Stomach (tissue), 9 donors: ENCODE results near the gene C1orf53. TPM values are rescaled to one million over a fixed set of nuclear protein-coding genes. Genes with fewer than 3 reads are reported as not detected.

Experiments used
- DNase-seq, 2 donors: peaks; one replicate each; pipeline versions ENCODE4 v3.0.0 to v3.0.0-alpha.2; 2013 to 2019
- H3K27ac ChIP-seq, 5 donors: fragments of 200-600 bp in 4 of 5; sonication (generic) in 4 of 5; one replicate each; pipeline ENCODE4 v1.5.1; 2013 to 2019; ENCODE audit warnings: mild to moderate bottlenecking in 1 of 5, moderate library complexity in 1 of 5
- H3K27me3 ChIP-seq, 3 donors: fragments of 200-600 bp; sonication (generic); one replicate each; pipeline ENCODE4 v1.5.1; 2017 to 2019; ENCODE audit warnings: mixed run types in 1 of 3
- H3K36me3 ChIP-seq, 4 donors: fragments of 200-600 bp; sonication (generic); 1 replicate in 3 of 4; 2 replicates in 1 of 4; pipeline ENCODE4 v1.5.1; 2016 to 2019
- H3K4me1 ChIP-seq, 4 donors: fragments of 200-600 bp; sonication (generic); one replicate each; pipeline ENCODE4 v1.5.1; 2016 to 2019
- H3K4me3 ChIP-seq, 4 donors: fragments of 200-600 bp; sonication (generic) in 3 of 4; one replicate each; pipeline ENCODE4 v1.5.1; 2016 to 2019; ENCODE audit warnings: mild to moderate bottlenecking in 1 of 4
- H3K9me3 ChIP-seq, 4 donors: fragments of 200-600 bp; sonication (generic); one replicate each; pipeline ENCODE4 v1.5.1; 2016 to 2019
- CTCF ChIP-seq, 7 experiments: fragments of 450-650 bp in 4 of 7; fragments of 200-600 bp in 3 of 7; sonication (generic) in 3 of 7; IDR thresholded peaks; one replicate each; pipeline ENCODE4 v1.5.1; 2016 to 2019; ENCODE audit warnings: antibody characterized with exemption in 7 of 7, control low read depth in 2 of 7, mild to moderate bottlenecking in 1 of 7
- EP300 ChIP-seq: sonication (generic); formaldehyde crosslinking; IDR thresholded peaks from one replicate; pipeline ENCODE4 v1.6.1; 2017; ENCODE audit warnings: antibody characterized with exemption
- POLR2A ChIP-seq, 4 donors: fragments of 450-650 bp; IDR thresholded peaks; one replicate each; pipeline ENCODE4 v1.6.1; 2016; ENCODE audit warnings: antibody characterized with exemption in 4 of 4, control low read depth in 2 of 4, mild to moderate bottlenecking in 1 of 4, moderate library complexity in 1 of 4
- POLR2AphosphoS5 ChIP-seq, 3 donors: sonication (generic); formaldehyde crosslinking; IDR thresholded peaks; one replicate each; pipeline ENCODE4 v1.6.1; 2016; ENCODE audit warnings: antibody characterized with exemption in 3 of 3
- WGBS, 5 donors: extraction: QIAGEN DNeasy Blood & Tissue Kit in 3 of 5; methylation state at CpG; one replicate each; pipeline versions ENCODE4 v1.1.5 to v1.1.7; 2013 to 2018; 5-methylcytosine and 5-hydroxymethylcytosine counted together
- intact Hi-C: fragments of 100-400 bp; cut with DNase I; formaldehyde crosslinking; loops from one replicate; pipeline ENCODE4 v1.15.1; 2023; ENCODE audit warnings: low total_unique reads
- polyA plus RNA-seq, 3 donors: library from polyadenylated mRNA; stranded (reverse); fragments of 200-250 nt; gene quantifications; one replicate each; pipeline ENCODE4 v1.2.3, GENCODE V29; 2013
- total RNA-seq, 5 donors: library from RNA; depleted of rRNA; stranded (reverse); fragments of >200 nt; gene quantifications; one replicate each; pipeline versions ENCODE4 v1.1.0 to v1.2.3, GENCODE V29; 2014 to 2016
- donor health status: healthy with polysubstance abuse.
- donor health status: Bipolar disorder and iron deficiency.
- donor health status: healthy.

C1orf53 gene
- total and polyA plus RNA-seq, 8 donors = 3.9 to 11.7 TPM; not detected in 6

GRCh38 chr1:197909384-197909783, 7.0 kb downstream of the C1orf53 start:
- intact Hi-C loops = no loop called here
- TF ChIP-seq CTCF (IDR thresholded peaks at IDR 0.05) (no peak), EP300 (no peak), POLR2A (IDR thresholded peaks at IDR 0.05) (no peak), POLR2AphosphoS5 (IDR thresholded peaks at IDR 0.05) (no peak)
- no peaks in the 10 kb centered on the region for H3K36me3 ChIP-seq
- H3K4me1 ChIP-seq = peaks cover 31 to 48% (median 39%) of the 10 kb centered on the region in 4 donors
- WGBS, 5 donors = 12 to 30% (median 19%) methylated on average over 8 of the region's 8 CpGs
- no peak for DNase-seq
- H3K9me3 ChIP-seq = no peaks in the 10 kb centered on the region
- H3K27ac ChIP-seq = no peak overlapping the region
- no peak overlapping the region for H3K4me3 ChIP-seq
- H3K27me3 ChIP-seq = peaks cover 18 to 100% (median 90%) of the 10 kb centered on the region in 3 donors

- peaks cover 31 to 52% (median 40%) of the 10 kb centered on the region in 4 donors for H3K4me1 ChIP-seq
- no peaks in the 10 kb centered on the region for H3K36me3 ChIP-seq
- intact Hi-C loops = no loop called here
- H3K27ac ChIP-seq = no peak overlapping the region
- TF ChIP-seq CTCF (IDR thresholded peaks at IDR 0.05) (no peak), POLR2AphosphoS5 (IDR thresholded peaks at IDR 0.05) (no peak), POLR2A (IDR thresholded peaks at IDR 0.05) (no peak), EP300 (no peak)
- 4 to 9% (median 8%) methylated on average over 37 of the region's 37 CpGs for WGBS, 5 donors
- DNase-seq = no peak
- H3K4me3 ChIP-seq = peak overlapping the region in 2 of 4 donors; percentile 15 to 39
- H3K9me3 ChIP-seq = no peaks in the 10 kb centered on the region
- H3K27me3 ChIP-seq = peaks cover 19 to 100% (median 97%) of the 10 kb centered on the region in 3 donors
Observed at GRCh38 chr1:197910120-197910991, 7.9 kb downstream of the C1orf53 start.

- H3K27me3 ChIP-seq = peaks cover 25 to 100% (median 98%) of the 10 kb centered on the region in 3 donors
- H3K4me1 ChIP-seq = peaks cover 38 to 61% (median 49%) of the 10 kb centered on the region in 4 donors
- 2 to 3% (median 2%) methylated on average over 23 to 47 of the region's 47 CpGs for WGBS, 5 donors
- H3K36me3 ChIP-seq = no peaks in the 10 kb centered on the region
- H3K9me3 ChIP-seq = no peaks in the 10 kb centered on the region
- peak overlapping the region in 2 of 4 donors; percentile 15 to 39 for H3K4me3 ChIP-seq
- DNase-seq = no peak
- intact Hi-C loops = no loop called here
- TF ChIP-seq POLR2A (IDR thresholded peaks at IDR 0.05) = no peak
- no peak for TF ChIP-seq CTCF (IDR thresholded peaks at IDR 0.05)
- TF ChIP-seq EP300 = no peak
- TF ChIP-seq POLR2AphosphoS5 (IDR thresholded peaks at IDR 0.05) = no peak
- no peak overlapping the region for H3K27ac ChIP-seq
Observed at GRCh38 chr1:197911111-197911856, 8.9 kb downstream of the C1orf53 start.
